ENCODE results near the gene SLC26A1. TPM values are rescaled to one million over a fixed set of nuclear protein-coding genes. Genes with fewer than 3 reads are reported as not detected.

Gene SLC26A1
- total RNA-seq, 3 donors from 2014 or later = 0.33 to 0.48 (median 0.44) TPM

DNA sequence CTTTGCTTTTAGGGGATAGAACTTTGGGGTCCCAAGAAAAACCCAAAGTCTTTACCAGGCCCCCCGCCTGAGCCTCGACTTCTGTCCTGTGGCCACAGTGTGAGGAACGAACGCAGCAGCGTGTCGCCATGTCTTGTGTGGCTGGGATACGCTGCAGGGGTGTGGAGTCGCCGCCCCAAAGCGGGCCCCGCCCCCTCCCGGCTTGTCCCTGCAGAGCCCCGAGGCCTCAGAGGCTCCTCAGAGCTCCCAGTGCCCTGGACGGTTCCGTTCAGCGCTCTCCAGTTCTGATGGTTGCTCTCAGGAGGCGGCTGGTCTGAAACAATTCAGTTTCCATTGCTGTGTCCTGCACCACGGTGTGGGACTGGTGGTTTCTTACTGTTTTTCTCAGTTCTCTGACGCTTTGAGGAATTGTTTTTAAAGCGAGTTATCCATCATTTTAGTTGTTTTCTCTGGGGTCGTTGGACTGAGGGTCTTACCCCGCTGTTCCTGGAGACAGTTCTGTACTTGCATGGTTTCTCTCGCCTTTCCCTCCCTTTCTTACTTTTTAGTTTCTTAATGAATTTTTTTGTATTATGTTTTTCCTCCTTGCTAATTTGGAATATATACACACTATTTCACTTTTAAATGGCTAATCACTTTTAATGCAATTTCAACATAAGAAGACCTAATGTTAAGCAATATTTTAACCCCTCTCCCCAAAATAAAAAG is 7.9 kb downstream of the SLC26A1 start:
- no peaks in the 10 kb centered on the region for H3K36me3 ChIP-seq
- H3K4me3 ChIP-seq = peak overlapping the region in 2 of 3 donors; percentile 24 to 57
- H3K27me3 ChIP-seq = no peaks in the 10 kb centered on the region
- H3K4me1 ChIP-seq = peaks cover 3 to 14% of the 10 kb centered on the region in 2 donors
- H3K27ac ChIP-seq = peak overlapping the region in 1 of 2 donors; percentile 19
- DNase-seq (ENCODE audit: low spot score in 2 of 2) = peak in 1 of 2 donors; percentile 80
- intact Hi-C loops (cut with DNase I; ENCODE audit: low total_unique reads) = no loop called here
- no peak for TF ChIP-seq CTCF (IDR thresholded peaks at IDR 0.05)
- TF ChIP-seq POLR2A (IDR thresholded peaks at IDR 0.05) = no peak
- no peak for TF ChIP-seq POLR2AphosphoS5 (IDR thresholded peaks at IDR 0.05)
- no peaks in the 10 kb centered on the region for H3K9me3 ChIP-seq

- H3K36me3 ChIP-seq = no peaks in the 10 kb centered on the region
- no peak for DNase-seq (ENCODE audit: low spot score in 2 of 2)
- H3K4me3 ChIP-seq = peak overlapping the region in 2 of 3 donors; percentile 24 to 57
- no peaks in the 10 kb centered on the region for H3K27me3 ChIP-seq
- TF ChIP-seq POLR2A (IDR thresholded peaks at IDR 0.05) (no peak), POLR2AphosphoS5 (IDR thresholded peaks at IDR 0.05) (no peak), CTCF (IDR thresholded peaks at IDR 0.05) (no peak)
- intact Hi-C loops (cut with DNase I; ENCODE audit: low total_unique reads) = no loop called here
- peaks cover 3 to 14% of the 10 kb centered on the region in 2 donors for H3K4me1 ChIP-seq
- H3K9me3 ChIP-seq = no peaks in the 10 kb centered on the region
- H3K27ac ChIP-seq = peak overlapping the region in 1 of 2 donors; percentile 19
These were observed 8.7 kb downstream of the SLC26A1 start for GRCh38 chr4:984336-985054.

DNA sequence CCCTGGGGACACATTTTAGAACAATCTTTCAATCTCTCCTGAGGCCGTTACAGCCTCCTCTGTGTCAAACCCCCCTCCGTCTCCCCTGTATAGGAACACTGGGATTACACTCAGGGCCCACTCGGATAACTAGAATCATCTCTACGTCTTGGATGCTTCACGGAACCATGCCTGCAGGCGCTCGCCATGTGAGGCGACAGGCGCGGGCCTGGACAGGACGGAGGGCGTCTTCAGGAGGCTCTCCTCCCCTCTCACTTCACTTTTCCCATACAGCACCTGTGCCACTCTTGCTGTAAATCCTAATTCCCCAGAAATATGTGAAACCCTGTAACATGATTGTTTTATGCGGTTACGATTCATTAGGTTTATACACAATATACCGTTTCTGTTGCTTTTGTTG is 10.4 kb downstream of the SLC26A1 start:
- Histone ChIP-seq H3K4me1 (peaks cover 3 to 12% of the 10 kb centered on the region in 2 donors), H3K9me3 (no peaks in the 10 kb centered on the region), H3K36me3 (no peaks in the 10 kb centered on the region), H3K27ac (no peak overlapping the region), H3K4me3 (no peak overlapping the region), H3K27me3 (no peaks in the 10 kb centered on the region)
- no peak for TF ChIP-seq CTCF (IDR thresholded peaks at IDR 0.05)
- no peak for TF ChIP-seq POLR2AphosphoS5 (IDR thresholded peaks at IDR 0.05)
- intact Hi-C loops (cut with DNase I; ENCODE audit: low total_unique reads) = no loop called here
- DNase-seq (ENCODE audit: low spot score in 2 of 2) = no peak

GRCh38 chr4:982291-982690 is 10.9 kb downstream of the SLC26A1 start:
- Histone ChIP-seq H3K27me3 (no peaks in the 10 kb centered on the region), H3K27ac (no peak overlapping the region), H3K9me3 (no peaks in the 10 kb centered on the region), H3K4me1 (peaks cover 3 to 7% of the 10 kb centered on the region in 2 donors), H3K4me3 (no peak overlapping the region), H3K36me3 (no peaks in the 10 kb centered on the region)
- intact Hi-C loops (cut with DNase I; ENCODE audit: low total_unique reads) = no loop called here
- DNase-seq (ENCODE audit: low spot score in 2 of 2) = no peak
- TF ChIP-seq POLR2AphosphoS5 (IDR thresholded peaks at IDR 0.05) (no peak), POLR2A (IDR thresholded peaks at IDR 0.05) (no peak), CTCF (IDR thresholded peaks at IDR 0.05) (no peak)
